Measurements from ENCODE around the gene HSPBP1.

DNA sequence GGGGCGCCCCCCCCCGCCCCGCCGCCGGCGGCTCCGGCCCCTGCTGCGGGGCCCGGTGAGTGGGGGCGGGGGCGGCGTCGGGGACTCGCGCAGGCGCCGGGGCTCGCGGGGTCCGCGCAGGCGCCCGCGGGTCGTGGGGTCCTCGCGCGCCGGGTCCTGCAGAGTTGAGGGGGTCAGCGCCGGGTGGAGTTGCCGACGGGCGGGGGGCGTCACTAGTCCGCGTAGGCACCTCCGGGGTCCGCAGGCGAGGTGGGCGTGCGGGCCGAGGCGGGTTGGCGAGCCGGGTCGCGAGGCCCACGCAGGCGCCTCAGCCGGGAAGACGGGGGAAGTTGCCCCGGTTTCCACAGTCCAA is 21.5 kb downstream of the HSPBP1 start:
- TF ChIP-seq GATA3 (IDR thresholded peaks at IDR 0.05; ENCODE audit: low read depth, low read length) (no peak), GATA2 (IDR thresholded peaks at IDR 0.05; ENCODE audit: low read depth, low read length) (no peak)

Measured in SH-SY5Y (cell line).